Lower leg skin (tissue), 3 donors: ENCODE data around the gene KPNA6.
"Not testable (repeated sequence)": the region's sequence is repeated elsewhere in the genome, so short reads cannot be mapped to it uniquely, and the experiment has no call there.

Experiments
- CTCF ChIP-seq, 3 donors: fragments of 450-650 bp; IDR thresholded peaks; one replicate each; pipeline ENCODE4 v1.5.1; 2016; ENCODE audit warnings: antibody characterized with exemption in 3 of 3, mild to moderate bottlenecking in 3 of 3, moderate library complexity in 2 of 3
- POLR2A ChIP-seq, 2 donors: fragments of 450-650 bp; IDR thresholded peaks; one replicate each; pipeline ENCODE4 v1.6.1; 2016 to 2017; ENCODE audit warnings: antibody characterized with exemption in 2 of 2, mild to moderate bottlenecking in 1 of 2, moderate library complexity in 1 of 2

GRCh38 chr1:32113436-32113835, 5.6 kb downstream of the KPNA6 start:
- not testable (repeated sequence) for TF ChIP-seq POLR2A, CTCF (IDR thresholded peaks at IDR 0.05)
